Esophagus mucosa (tissue), 1 donor: ENCODE measurements around the gene MTHFR. TPM values are rescaled to one million over a fixed set of nuclear protein-coding genes. Genes with fewer than 3 reads are reported as not detected.

Experiments used
- ATAC-seq: fragments of 200-7000 bp; cut with Tn5 transposase; one replicate; pipeline ENCODE4 v1.9.1; 2020
- total RNA-seq: library from RNA; stranded (reverse); gene quantifications from one replicate; pipeline ENCODE4 v1.2.4, GENCODE V29; 2023
- donor health status: DM: yes; HTN: yes; CAD: no.

MTHFR gene
- total RNA-seq, 1 donor from 2014 or later, result 21.3 TPM

GRCh38 chr1:11796036-11796828 is 9.5 kb downstream of the MTHFR start:
- ATAC-seq, result peak; percentile 24

DNA sequence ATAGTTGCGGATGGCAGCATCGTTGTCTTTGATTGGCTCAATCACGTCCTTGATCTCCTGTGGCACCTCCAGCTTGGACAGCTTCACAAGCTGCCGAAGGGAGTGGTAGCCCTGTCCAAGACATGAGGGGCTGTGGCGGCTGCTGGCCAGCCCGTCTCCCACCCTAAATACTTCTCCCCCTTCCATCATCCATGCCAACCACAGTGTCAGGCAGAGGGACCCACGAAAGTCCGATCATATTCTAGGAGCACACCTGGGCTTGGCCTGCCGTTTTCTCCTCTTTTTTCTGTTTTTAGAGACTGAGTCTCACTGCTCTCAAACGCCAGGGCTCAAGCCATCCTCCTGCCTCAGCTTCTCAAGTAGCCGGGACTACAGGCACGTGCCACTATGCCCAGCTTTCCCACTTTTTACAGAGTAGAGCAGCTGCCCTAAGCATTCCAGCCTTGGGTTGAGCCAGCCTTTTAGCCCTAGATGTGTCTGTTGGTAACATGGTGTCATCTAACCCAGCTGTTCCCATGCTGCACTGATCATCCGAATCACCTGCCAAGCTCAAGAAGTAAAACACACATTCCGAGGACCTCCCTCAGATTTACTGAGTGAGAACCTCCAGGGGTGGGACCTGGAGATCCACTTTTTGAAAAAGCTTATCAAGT is 10.4 kb downstream of the MTHFR start:
- no peak for ATAC-seq

GRCh38 chr1:11794446-11795237 is 11.1 kb downstream of the MTHFR start:
- ATAC-seq, result no peak

DNA sequence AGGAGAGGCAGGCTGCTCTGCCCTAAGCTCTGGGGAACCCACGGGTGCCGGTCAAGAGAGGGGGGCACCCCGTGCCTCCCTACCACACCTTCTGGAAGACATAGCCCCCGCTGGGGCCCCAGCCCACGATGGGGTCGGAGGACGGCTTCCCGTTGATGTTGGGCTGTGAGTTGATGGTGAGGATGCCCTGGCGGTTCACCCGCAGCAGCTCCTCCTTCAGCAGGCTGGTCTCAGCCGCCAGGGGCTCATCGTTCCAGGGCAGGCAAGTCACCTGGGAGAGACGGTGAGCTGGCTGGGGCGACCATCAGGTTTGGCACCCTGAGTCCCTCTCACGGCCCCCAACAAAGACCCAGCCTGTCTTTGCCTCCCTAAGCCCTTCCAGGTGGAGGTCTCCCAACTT is 11.9 kb downstream of the MTHFR start:
- no peak for ATAC-seq

DNA sequence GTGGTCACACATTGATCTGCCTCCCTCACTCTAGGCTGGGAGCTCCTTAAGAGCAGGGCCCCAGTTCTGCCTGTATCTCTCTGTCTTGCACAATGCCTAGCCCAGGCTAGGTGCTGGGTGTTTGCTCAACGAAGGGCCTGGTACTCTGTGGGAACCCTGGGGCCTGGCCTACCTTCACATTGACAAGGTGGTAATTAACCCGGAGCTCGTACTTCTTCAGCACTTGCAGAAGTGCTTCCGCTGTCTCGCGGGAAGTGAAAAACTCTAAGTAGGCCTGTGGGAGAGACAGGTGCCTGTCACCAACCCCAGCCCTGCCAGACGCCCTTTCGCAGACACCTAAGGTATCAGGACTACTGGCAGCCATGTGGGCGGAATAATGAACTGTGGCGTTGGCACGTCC is 13.7 kb downstream of the MTHFR start:
- no peak for ATAC-seq

GRCh38 chr1:11790880-11791715 is 14.7 kb downstream of the MTHFR start:
- peak; percentile 85 for ATAC-seq

DNA sequence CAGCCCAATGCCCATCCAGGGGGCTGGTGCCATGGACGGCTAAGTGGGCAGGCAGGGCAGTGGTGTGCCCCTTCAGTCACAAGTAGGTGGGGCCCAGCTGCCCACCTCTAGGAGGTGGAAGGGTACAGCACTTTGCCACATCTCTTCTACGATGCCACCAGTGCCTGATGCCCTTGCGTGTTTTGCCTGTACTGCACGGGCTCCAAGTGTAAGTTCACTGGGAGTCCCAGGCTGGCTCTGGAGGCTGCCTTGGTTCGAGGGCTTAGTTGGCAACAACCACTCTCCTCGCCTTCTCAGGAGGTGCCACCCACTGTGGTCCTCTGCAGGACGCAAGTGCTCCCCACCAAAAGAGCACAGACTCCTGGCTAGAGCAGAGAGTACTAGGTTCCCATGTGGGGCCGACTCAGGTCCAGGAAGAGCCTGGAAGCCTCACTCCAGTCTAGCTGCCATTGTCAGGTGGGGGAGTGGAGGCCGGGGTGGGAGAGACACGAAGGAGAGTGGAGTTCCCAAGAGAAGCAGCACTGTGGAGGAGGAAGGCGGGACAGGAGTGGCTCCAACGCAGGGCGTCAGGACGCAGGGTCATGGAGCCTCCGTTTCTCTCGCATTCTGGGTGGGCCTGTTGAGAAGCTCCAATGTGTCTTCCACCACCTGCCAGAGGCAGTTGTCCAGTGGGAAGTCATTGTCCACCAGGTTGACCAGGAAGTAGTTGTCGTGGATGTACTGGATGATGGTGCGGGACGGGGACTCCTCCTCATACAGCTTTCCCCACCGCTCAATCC is 15.5 kb downstream of the MTHFR start:
- no peak for ATAC-seq

DNA sequence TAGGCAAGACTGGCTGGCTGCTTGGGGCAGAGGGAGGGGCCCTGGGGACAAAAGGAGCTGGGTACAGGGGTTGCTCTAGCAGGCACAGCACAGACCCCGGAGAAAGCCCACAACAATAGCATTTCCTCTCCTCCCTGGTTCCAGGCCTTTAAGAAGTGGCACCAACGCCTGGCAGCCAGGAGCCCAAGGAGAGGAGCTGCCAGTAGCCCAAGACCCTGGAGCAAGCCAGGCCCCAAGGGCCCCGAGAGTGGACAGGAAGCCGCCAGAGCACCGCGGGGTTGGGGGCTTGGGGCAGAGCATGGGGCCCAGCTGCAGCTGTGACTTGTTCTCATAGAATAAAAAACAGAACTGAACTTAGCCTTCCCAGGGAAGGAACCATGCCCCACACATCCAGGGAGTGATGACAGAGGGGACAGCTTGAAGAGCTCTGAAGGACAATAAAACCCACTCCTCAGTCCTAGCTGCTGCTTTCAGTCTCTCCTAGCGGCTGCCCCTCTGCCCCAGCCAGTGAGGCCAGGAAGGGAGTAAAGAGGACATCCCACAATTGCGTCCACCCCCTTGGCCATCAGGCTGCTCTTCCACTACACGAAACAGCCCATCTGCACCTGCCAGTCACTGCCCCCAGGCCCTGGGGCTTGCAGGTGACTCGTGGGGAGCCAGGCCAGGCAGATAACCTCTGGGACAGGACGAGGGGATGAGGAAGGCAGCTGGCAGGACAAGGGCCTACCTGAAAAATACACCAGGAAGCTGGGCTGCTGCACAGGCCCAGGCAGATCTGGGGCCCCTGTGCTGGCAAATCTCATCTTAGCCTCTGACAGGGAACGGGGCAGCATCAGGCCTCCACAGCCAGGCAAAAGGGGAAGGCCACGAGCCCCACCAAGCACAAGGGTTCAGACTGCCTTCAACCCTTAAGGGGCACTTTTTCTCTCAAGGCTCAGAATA is 16.4 kb downstream of the MTHFR start:
- ATAC-seq, result no peak

DNA sequence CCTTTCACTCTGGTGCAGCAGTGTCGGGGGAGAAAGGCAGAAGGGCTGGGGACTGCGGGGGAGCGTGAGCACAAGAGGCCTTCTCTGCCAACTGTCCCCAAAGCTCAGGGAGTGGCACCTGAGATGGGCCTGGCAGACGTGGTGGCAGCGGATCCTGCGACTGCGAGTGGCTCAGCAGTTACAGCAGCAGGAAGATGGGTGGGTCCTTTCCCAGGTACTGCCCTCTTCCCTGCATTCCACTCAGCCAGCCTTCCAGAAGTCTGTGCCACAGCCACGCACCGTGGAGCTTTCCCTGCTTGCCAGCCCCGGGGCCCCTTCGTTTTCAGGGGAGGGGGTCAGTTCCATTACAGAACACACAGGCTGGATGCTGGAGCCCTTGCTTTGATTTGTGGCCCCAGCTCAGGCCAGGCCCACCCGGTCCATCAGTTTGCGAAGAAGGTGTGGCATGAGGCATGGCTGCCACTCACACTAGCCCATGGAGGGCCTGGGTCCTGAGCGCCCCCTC is 17.2 kb downstream of the MTHFR start:
- ATAC-seq, result no peak

DNA sequence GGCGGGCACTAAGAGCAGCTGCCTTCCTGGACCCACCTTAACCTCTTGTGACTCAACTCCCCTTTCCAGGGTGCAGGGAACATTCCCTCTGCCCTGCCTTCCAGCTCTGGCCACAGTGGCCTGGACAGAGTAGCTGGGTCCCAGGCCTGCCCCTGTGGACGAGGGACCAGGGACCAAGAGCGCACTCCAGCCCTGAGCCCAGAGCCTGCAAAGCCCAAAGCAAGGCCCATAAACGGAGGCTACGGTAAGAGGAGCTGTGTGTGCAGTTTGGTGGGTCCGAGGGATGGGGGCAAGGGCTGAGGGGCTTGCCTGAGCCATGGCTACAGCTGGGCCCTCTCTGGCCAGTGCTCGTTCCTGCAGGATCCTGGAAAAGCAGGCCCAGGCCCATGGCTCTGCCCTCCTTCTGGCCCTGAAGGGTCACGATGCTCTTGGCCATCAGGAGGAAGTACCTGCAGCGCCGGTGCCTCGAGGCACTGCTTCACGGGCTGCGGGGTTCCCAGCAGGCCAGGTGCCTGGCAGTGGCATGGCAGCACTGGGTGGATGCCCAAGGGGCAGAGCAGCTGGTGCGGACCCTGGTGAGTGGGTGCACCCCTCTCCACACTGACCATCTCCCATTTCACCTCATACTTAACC is 17.8 kb downstream of the MTHFR start:
- no peak for ATAC-seq

GRCh38 chr1:11787251-11787803 is 18.4 kb downstream of the MTHFR start:
- ATAC-seq, result peak; percentile 58

DNA sequence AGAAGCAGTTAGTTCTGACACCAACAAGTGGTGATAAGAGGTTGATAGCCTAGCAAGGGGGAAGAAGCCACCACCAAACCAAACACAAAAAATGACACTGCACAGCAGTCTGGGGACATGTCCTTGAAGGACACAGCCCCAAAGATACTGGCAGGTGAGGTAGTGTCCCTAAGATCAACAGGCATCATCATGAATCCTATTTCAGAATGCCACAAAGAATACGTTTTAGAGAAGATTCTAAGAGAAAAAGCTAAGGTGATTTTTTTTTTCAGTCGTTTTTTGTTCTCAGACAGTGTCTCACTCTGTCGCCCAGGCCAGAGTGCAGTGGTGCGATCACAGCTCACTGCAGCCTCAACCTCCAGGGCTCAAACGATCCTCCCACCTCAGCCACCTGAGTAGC is 19.6 kb downstream of the MTHFR start:
- ATAC-seq, result no peak

DNA sequence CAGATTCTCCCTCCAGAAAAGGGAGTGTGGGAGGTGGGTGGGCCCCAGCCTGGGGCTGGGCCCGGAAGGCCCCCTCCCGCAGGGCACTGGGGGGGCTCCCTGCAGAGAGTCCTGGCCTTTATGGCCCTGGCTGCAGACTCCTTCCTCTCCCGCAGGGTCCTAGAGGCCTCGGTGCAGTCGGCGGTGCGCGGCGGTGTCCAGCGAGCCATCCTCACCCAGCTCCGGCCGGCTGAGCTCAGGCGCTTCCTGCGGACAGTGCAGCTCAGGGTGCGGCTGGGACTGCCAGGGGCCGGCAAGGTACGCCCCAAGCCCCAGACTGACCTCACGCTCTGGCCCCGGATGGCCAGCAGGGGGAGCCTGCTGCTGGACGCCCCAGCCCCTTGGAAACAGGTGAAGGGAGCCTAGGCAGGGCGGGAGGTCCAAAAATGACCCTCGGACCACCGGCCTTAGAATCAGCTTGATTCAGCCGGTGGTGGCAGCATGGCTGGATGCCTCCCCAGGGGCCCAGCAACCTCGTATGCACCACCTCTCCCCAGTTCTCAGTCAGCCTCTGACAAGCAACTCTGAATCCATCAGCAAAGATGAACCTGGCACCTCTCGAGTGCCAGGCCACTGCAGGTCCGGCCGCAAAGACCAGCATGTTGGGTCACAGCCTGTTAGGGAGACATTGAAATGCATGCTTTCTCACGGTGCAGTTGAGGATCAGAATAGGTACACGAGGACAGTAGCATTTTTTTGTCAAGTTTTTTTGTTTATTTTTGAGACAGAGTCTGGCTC is 20.6 kb downstream of the MTHFR start:
- peak; percentile 40 for ATAC-seq

GRCh38 chr1:11784256-11784992 is 21.3 kb downstream of the MTHFR start:
- no peak for ATAC-seq

DNA sequence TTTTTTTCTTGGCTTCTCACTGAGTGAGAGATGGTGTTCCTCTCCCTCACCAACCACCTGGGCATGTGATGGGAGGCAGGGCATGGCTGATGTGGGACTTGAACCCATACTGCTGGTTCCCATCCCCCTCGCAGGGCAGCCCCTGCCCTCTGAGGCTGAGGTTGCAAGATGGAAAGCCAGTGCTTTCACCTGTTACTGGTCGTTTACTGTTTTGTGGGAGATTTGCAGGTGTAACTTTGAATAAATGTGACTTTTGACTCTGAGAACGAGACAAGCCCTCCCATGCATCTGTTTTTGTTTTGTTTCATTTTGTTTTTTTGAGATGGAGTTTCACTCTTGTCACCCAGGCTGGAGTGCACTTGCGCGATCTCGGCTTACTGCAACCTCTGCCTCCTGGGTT is 22.2 kb downstream of the MTHFR start:
- no peak for ATAC-seq

DNA sequence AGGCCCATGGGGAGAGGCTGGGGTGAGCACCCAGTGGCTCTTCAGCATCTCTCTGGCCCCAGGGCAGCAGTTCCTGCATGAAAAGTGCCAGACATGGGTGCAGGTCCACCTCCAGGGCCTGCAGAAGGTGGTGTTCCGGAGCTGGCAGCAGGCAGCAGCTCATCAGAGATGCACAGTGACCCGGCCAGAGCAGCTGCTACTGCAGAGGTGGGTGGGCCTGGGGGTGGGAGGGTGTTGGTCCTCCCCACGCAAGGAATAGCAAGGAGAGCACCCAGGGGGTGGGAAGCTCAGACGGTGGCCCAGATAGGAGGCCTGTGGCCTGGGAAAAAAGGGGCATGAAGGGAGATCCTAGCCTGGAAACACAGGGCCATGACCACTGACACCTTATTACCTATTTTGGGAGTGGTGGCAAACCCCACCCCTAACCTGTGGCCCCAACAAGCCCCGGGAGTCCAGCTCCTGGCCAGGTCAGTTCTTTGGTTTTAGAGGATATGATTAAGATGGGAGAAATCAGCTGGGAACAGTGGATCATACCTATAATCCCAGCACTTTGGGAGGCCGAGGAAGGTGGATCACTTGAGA is 23.5 kb downstream of the MTHFR start:
- no peak for ATAC-seq

DNA sequence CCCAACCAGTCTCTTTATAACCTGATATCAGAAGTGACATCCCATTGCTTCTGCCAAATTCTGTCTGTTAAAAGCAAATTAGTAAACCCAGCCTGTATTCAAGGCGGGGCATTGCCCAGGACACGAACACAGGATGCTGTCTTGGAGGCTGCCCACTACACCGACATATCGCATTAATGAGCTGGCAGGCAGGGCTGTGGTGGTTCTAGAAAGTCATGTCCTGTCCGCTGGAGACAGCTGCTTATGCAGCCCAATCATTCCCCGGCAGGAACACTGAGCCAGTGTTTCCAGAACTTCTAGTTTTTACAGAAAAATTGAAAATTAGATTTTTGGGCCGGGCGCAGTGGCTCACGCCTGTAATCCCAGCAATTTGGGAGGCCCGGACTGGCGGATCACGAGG is 24.5 kb downstream of the MTHFR start:
- no peak for ATAC-seq
